ENCODE data around the gene RAP2C. TPM values are rescaled to one million over a fixed set of nuclear protein-coding genes. Genes with fewer than 3 reads are reported as not detected.
"Not testable (repeated sequence)": the region's sequence is repeated elsewhere in the genome, so short reads cannot be mapped to it uniquely, and the experiment has no call there.

RAP2C gene
- total RNA-seq, 1 donor from 2014 or later = 50.7 TPM

- Mint-ChIP-seq H3K36me3 (no peaks in the 10 kb centered on the region), H3K4me1 (ENCODE audit: unreplicated experiment) (peaks cover 6% of the 10 kb centered on the region), H3K27me3 (no peaks in the 10 kb centered on the region), H3K4me3 (no peak overlapping the region), H3K27ac (no peak overlapping the region), H3K9me3 (no peaks in the 10 kb centered on the region)
- no peak for TF ChIP-seq CTCF (conservative IDR thresholded peaks at IDR 0.05)
- DNase-seq (ENCODE audit: extremely low spot score, unreplicated experiment) = no peak
These were observed 47.8 kb downstream of the RAP2C start for GRCh38 chrX:132171478-132171877.

- Mint-ChIP-seq H3K27ac (no peak overlapping the region), H3K9me3 (peaks cover 4% of the 10 kb centered on the region), H3K36me3 (peaks cover 5% of the 10 kb centered on the region), H3K27me3 (no peaks in the 10 kb centered on the region), H3K4me1 (ENCODE audit: unreplicated experiment) (peaks cover 6% of the 10 kb centered on the region), H3K4me3 (no peak overlapping the region)
- TF ChIP-seq CTCF (conservative IDR thresholded peaks at IDR 0.05) = no peak
- no peak for DNase-seq (ENCODE audit: extremely low spot score, unreplicated experiment)
These were observed 49.7 kb downstream of the RAP2C start for GRCh38 chrX:132169554-132169953.

- H3K27me3 Mint-ChIP-seq = no peaks in the 10 kb centered on the region
- no peak overlapping the region for H3K4me3 Mint-ChIP-seq
- H3K36me3 Mint-ChIP-seq = peaks cover 10% of the 10 kb centered on the region
- H3K4me1 Mint-ChIP-seq (ENCODE audit: unreplicated experiment) = no peaks in the 10 kb centered on the region
- no peak overlapping the region for H3K27ac Mint-ChIP-seq
- no peak for TF ChIP-seq CTCF (conservative IDR thresholded peaks at IDR 0.05)
- peaks cover 13% of the 10 kb centered on the region for H3K9me3 Mint-ChIP-seq
- DNase-seq (ENCODE audit: extremely low spot score, unreplicated experiment) = no peak
These were observed 53.6 kb downstream of the RAP2C start for GRCh38 chrX:132165651-132166050.

- Mint-ChIP-seq H3K36me3 (peaks cover 10% of the 10 kb centered on the region), H3K27me3 (no peaks in the 10 kb centered on the region), H3K9me3 (peaks cover 13% of the 10 kb centered on the region), H3K4me1 (ENCODE audit: unreplicated experiment) (no peaks in the 10 kb centered on the region), H3K4me3 (no peak overlapping the region), H3K27ac (no peak overlapping the region)
- no peak for TF ChIP-seq CTCF (conservative IDR thresholded peaks at IDR 0.05)
- DNase-seq (ENCODE audit: extremely low spot score, unreplicated experiment) = no peak
These were observed 54.2 kb downstream of the RAP2C start for GRCh38 chrX:132165005-132165404.

- peaks cover 13% of the 10 kb centered on the region for H3K9me3 Mint-ChIP-seq
- H3K27ac Mint-ChIP-seq; H3K27me3 Mint-ChIP-seq; H3K4me3 Mint-ChIP-seq; H3K4me1 Mint-ChIP-seq (ENCODE audit: unreplicated experiment); DNase-seq (ENCODE audit: extremely low spot score, unreplicated experiment); H3K36me3 Mint-ChIP-seq: not testable (repeated sequence)
These were observed 56.2 kb downstream of the RAP2C start for GRCh38 chrX:132163094-132163493.

GRCh38 chrX:132153166-132153565, 66.1 kb downstream of the RAP2C start:
- DNase-seq (ENCODE audit: extremely low spot score, unreplicated experiment) = no peak
- no peaks in the 10 kb centered on the region for H3K27me3 Mint-ChIP-seq
- H3K36me3 Mint-ChIP-seq = no peaks in the 10 kb centered on the region
- H3K9me3 Mint-ChIP-seq = no peaks in the 10 kb centered on the region
- no peak overlapping the region for H3K4me3 Mint-ChIP-seq
- no peak overlapping the region for H3K27ac Mint-ChIP-seq
- H3K4me1 Mint-ChIP-seq (ENCODE audit: unreplicated experiment) = no peaks in the 10 kb centered on the region
- TF ChIP-seq CTCF (conservative IDR thresholded peaks at IDR 0.05) = no peak

Other genes starting within 250 kb of the RAP2C start
- gene STK26, start 196.1 kb downstream of the RAP2C start, total RNA-seq (ENCODE audit: low replicate concordance) = 50.6 and 64.3 TPM in 2 replicates
- 0.14 TPM in 1 of 2 replicates, not detected in the other for gene FRMD7, start 91.4 kb downstream of the RAP2C start, total RNA-seq (ENCODE audit: low replicate concordance)